ENCODE results near the gene CTNNBIP1.
"Not testable (repeated sequence)": the region's sequence is repeated elsewhere in the genome, so short reads cannot be mapped to it uniquely, and the experiment has no call there.

The CTNNBIP1 gene

DNA sequence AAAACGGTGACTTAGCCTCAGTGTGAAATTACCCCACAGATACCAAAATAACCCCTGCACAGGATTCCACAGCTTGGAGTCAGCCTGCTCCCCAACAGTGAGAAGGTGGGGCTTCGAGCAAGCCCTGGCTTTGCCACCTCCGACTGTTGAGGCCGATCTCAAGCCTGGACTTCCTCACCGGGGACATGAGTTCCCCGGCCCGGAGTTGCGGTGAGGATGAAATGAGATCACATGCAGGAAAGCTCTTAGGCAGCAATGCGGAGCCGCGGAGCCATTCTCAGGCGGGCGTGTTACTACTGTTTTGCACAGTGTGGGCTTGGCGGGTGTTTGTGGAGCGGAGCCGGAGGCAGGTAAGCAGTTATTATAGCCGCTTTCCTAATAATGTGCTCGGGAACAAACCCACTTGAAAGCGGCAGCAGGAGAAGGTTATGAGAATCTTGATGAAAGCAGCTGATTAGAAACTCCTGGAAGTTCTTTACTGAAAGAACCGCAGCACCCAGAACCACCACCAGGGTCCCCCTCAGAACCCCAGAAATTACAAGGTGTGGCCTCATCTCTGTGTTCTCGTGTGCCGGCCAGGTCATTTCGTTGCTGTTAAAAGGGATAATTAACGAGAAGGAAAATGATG, 82.4 kb downstream of the CTNNBIP1 start:
- peak; percentile 60 for DNase-seq (ENCODE audit: low spot score)

DNA sequence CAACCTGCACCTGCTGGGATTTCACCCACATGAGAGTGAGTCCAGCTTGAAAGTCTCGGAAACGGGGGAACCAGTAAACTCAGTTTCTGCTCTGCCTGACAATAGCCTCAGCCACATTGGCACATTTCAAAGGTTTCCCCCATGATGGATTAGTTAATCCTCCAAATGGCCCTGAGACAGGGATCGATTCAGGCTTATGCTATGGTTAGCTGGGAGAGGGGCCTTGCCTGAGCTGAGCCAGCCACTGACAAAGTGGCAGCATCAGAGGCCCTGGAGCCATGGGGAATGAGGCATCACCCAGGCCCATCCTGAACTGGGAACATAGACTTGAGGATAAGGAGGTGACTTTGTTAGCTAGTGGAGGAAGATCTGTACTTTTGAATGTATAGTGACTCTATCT, 83.5 kb downstream of the CTNNBIP1 start:
- no peak for DNase-seq (ENCODE audit: low spot score)

DNA sequence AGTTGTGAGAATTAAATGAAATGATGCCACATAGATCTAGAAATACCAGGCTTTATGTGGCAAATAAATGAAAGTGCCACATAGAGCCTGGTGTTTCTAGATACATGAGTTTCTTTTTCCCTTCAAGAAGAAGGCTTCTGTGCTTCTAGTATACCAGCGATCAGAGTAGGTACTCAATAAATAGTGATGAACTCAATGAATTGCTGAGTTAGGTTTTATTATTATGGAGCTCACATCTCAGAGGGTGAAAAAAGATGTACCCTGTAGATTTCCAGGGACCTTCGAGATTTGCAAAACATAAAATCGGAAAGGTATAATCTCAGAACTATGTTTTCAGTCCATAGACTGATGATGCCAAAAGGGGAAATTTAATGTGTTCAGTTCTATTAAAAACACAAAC, 84.0 kb downstream of the CTNNBIP1 start:
- DNase-seq (ENCODE audit: low spot score) = no peak

DNA sequence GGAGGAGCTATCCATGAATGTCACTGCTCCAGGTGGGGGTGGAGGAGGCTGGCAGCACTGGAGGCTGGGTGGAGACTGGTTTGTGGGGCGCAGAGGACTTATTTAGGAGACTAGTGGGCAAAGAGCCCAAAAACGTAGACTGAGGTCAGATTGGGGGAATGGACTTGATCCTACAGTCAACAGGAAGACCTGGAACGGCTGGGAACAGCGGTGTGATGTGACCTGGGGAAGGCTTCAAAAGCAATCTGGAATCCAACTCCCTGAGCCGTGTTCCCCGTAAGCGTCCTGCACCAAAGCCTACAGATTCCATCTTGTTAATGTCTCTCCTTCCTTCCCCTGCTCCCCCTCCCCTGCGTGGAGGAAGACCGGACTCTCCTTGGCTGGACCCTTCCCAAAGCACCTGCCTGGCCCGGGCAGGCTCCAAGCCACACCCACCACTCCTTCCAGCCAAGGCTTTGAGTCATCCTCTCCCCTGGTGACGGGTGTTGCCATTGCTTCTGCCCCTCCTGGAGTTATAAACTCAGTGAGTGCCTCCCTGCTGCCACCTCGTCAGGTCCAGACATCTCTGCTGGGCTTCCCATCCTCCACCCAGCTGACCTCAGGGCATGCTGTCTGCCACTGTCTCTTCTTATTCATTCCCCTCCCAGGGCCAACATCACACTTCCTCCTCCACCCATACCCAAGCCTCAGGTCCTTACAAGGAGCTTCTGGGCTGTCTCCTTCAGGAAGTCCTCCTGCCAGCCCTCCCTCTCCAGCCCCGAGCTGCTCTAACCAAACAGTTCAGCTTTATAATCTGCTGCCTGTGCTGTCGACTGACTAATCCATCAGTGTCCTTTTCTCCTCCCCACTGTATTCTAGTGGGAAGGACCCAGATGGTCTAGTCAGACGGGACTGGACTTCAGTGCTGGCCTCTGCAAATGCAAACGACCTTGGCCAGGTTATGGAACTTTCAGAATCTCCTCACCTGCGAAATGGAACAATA, 84.7 kb downstream of the CTNNBIP1 start:
- peak; percentile 100 for DNase-seq (ENCODE audit: low spot score)

DNA sequence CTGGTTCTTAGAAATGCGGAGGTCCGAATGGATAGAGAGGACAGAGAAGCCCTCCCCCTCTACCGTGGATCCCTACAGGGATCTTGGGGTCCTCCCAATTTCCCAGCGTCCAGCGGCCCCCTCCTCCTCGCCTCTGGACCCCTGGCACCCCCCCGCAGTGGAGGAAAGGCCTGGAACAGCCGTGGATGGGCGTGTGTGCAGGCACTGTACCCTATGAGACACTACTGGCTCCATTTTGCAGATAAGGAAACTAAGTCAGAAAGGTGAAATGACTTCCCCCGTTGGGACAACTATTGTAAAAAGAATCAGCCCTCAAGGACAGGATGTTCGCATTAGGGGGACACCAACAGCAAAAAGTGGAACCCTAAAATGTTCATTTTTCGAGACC, 85.4 kb downstream of the CTNNBIP1 start:
- no peak for DNase-seq (ENCODE audit: low spot score)

DNA sequence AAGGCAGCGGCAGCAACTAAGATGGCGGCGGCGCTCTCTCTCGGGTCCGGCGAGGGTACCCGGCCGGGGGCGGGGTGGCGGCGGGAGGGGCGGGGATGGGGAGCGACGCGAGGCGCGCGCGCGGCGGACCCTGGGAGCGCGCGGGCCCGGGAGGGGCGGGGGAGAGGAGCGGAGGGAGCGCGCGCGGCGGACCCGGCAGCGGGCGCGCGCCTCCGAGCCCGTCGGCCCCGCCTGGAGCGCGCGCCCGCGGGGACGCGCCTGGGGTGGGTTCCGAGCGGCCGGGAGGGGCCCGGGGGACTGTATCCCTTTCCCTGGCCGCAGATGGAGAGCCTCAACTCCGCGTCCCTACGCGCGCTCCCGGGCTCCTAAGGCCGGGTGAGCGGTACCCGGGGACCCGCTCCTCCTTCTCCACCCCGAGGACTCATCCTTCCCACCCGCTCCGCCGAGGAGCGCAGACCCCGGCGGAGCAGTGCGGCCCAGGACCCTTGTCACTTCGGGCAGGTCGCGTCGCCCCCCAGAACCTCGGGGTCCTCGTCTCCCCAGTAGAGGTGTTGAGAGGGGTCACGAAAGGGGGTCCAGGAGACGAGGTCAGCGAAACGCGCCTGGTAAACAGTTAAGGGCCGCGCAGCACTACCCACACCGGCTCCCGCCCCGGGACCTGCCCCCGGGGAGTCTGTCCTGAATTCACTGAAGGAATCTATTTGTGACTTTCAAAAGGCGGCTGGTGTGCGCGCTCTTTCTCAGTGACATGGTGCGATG, 85.9 kb downstream of the CTNNBIP1 start, which contains the start of gene CLSTN1:
Gene CLSTN1 (minus strand): TSS at position 23 of the 759 bp plus-strand sequence. CDS start 232 bp downstream, outside the sequence.
- peak; percentile 90 for DNase-seq (ENCODE audit: low spot score)

DNA sequence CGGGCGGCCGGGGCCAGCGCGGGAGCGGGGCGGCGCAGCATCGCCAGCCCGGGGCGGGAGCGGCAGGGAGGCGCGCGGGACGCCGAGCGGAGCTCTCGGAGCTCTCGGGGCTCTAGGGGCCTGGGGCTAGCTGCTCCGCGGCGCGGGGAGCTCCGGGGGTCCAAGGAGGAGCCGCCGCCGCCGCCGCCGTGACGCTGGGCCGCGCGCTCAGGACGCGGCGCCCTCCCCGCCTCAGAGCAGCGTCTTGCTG, 86.5 kb downstream of the CTNNBIP1 start:
- no peak for DNase-seq (ENCODE audit: low spot score)

DNA sequence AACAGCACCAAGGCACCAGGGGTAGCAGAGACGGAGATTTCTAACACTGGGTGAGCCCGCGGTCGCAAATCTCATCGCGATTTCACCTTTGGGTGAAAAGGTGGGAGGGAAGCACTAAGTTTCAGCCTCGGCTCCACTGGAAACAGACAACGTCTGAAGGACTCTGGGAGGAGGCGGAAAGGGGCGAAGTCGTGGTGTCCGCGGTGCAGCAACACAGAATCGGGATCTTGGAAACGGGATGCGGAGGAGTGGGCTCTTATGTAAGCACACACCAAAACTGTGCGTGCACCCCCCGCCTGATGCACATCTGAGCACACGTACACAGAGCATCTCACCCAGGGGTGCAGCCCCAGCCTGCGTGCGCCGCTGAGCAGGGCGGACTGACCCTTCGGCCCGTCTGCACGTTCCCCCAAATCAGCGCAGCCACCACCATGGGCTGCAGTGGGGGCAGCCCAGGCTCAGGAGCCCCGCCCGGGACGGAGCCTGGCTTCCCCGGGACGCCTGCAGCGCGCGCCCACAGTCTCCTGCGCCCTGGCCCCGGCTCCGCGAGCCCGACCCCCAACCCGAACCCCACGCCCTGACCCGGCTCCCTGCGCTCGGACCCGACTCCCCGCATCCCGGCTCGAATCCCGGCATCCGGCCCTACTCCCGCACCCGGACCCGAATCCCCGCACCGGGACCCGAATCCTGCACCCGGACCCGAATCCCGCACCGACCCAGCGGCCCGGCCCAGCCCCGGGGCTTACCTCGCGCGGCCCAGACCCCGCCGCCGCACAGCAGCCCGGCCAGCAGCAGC, 87.0 kb downstream of the CTNNBIP1 start:
- peak; percentile 44 for DNase-seq (ENCODE audit: low spot score)

DNA sequence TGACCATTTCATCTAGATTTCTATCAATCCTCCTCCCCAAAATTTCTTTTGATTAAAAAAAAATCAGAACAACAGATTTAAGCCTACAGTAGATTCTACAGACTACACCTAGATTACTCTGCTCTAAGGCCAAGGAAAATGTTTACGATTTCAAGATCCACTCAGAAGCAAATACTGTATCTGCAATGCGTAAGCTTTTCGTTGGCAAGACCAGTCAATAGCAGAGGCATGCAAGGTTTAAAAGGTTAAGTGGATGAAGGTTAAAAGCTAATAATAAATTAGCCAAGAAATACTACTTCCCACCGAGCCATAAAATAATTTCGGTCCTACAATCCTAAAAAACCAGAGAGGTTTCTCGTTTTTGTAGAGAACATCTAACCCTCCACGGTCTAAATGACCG, 87.6 kb downstream of the CTNNBIP1 start:
- DNase-seq (ENCODE audit: low spot score) = peak; percentile 10

DNA sequence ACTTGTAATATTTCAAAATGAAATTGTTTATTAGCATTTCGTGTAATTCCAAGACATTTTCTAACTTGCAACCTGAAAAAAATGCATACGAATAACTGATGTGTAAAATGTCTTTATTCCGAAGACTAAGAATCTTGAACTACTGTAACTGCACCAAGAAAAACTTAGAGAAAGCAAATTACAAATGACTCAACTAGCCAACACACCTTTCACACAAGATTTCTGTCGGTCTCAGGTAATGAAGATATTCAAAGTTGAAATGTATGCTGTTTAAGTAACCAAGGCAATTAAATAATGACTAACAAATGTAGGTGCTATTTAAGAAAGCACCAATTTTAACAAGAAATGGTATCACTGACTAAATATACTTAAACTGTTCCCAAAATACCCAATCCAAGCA, 88.4 kb downstream of the CTNNBIP1 start:
- no peak for DNase-seq (ENCODE audit: low spot score)

DNA sequence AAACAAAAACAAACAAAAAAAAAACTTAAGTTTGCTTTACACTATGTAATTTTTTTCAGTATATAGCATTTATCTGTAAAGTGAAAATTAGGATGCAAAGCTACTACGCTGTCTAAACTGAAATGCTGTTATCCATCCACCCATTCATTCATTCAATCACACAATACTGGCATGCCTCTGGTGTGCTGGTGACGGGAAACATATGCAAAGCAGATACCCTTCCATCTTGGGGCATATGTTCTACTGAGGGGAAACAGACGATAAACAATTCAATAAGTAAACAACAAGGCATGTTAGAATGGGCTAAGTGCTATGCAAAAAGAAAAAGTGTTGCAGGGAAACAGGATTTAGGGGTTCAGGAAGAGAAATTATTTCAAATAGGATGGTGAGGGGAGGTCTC, 89.5 kb downstream of the CTNNBIP1 start:
- no peak for DNase-seq (ENCODE audit: low spot score)

DNA sequence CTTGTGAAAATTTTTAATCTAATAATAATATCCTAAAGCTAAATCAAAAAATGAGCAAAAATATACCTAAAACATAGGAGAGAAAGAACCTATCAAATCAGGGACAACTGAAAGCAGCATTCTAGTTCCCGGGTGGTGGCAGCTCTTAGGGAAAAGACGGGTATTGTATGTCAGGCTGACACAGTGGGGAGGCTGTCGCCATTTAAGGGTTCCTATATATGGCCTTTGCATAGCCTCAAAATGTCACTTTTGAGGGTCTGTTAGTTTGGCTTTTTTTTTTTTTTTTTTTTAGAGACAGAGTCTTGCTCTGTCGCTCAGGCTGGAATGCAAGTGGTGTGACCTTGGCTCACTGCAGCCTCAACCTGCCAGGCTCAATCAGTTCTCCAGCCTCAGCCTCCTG, 92.3 kb downstream of the CTNNBIP1 start:
- DNase-seq (ENCODE audit: low spot score) = no peak

DNA sequence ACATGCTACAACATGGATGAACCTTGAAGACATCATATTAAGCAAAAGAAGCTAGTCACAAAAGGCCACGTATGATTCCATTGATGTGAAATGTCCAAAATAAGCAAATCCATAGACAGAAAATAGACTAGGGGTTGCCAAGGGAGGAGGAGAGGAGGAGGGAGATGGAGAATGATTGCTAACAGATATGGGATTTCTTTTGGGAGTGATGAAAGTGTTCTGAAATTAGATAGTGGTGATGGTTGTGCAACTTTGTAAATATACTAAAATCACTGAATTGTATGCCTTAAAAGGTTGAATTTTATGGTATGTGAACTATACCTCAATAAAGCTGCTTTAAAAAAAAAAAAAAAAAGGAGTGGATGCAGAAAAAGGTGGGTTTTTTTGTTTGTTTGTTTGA, 93.9 kb downstream of the CTNNBIP1 start:
- DNase-seq (ENCODE audit: low spot score) = no peak

DNA sequence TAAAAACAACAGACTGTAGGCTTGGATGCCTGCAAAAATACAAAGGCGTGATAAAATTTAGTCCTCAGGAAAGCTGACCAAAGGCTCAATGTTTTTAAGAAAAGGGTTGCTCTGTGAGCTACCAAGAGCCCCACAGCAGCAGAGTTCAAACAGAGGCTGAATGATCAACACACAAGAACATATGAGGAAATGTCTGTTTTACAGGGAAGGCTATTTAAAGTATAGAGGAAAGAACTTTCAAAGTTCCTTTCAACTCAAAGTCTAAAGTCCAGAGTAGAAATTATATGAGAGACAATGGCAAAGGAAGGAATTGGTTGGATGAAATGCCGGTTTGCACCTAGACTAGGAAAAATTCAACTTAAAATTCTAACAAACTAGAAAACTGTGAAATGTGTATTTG, 94.9 kb downstream of the CTNNBIP1 start:
- no peak for DNase-seq (ENCODE audit: low spot score)

DNA sequence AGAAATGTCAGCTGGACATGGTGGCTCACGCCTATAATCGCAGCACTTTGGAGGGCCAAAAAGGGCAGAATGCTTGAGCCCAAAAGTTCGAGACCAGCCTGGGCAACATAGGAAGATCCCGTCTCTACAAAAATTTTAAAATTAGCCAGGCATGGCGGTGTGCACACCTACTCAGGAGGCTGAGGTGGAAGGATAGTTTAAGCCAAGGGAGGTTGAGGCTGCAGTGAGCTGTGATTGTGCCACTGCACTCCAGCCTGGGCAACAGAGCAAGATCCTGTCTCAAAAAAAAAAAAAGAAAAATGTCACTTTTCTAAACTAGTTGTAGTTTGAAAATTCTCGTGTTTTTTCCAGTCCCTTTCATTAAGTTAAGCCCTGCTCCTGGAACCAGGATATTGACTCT, 95.5 kb downstream of the CTNNBIP1 start:
- DNase-seq (ENCODE audit: low spot score) = no peak

DNA sequence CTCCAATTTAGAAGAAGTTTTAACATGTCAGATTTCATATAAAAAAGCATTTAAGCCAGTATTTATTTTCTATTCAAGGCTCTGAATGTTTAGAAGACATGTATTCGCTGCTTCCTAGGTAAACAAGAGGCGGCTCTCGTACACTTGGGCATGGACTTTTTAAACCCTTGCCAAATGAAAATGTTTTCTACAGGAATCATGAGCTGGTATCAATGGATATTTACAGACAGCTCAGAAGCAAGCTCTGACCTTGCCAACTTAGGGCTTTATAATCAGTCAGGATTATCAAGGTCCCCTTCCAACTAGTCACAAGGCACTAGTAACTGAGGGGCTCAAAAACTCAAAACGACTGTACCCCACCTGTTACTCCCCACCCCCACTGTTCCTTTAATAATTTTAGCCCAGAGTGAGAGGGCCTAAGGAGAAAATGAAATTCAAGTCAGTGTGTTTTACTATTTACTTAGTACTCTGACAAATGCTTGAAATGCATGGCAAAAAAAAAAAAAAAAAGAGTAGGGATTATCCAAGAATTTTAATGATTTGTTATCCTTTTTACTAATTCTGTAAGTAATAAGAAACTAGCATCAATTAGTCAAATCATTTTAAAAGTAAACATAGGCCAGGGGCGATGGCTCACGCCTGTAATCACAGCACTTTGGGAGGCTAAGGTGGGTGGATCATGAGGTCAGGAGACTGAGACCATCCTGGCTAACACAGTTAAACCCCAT, 98.7 kb downstream of the CTNNBIP1 start:
- DNase-seq (ENCODE audit: low spot score) = no peak

DNA sequence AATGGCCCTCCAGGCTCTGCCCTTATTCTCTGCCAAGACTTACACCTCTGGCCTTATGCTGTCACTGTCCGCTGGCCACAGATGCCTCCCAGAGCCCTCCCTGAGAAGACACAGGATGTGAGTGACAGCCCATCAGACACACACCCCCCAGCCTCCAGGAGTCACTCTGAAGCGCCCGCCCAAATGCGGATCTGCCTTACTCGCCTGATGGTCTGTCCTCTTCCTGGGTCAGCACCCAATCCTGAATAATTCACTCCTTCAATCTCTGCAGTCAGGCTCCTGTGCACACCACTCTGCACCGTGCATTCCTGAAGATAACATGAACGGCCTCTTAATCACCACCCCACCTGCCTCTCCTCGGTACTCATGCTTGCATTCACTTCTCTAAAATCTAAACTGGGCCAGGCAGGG, 101.0 kb downstream of the CTNNBIP1 start:
- peak; percentile 97 for DNase-seq (ENCODE audit: low spot score)

DNA sequence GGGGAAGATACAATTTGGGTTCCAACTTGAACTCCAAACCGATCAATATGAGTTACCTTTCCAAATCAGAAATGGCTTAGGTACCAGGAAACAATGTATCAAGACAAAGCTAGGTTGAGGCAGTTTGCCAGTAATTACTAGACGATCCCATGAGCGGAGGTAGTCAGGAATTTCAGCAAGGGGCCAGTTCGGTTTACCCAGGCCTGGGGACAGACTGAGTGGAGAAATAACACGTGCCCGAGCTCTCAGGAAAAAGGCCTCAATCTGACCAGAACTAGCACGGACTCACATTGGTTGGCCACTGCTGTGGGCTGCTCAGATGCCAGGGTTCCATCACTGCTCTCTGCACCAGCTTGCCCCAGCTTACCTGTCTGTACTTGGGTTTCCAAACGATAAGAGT, 101.6 kb downstream of the CTNNBIP1 start:
- no peak for DNase-seq (ENCODE audit: low spot score)

DNA sequence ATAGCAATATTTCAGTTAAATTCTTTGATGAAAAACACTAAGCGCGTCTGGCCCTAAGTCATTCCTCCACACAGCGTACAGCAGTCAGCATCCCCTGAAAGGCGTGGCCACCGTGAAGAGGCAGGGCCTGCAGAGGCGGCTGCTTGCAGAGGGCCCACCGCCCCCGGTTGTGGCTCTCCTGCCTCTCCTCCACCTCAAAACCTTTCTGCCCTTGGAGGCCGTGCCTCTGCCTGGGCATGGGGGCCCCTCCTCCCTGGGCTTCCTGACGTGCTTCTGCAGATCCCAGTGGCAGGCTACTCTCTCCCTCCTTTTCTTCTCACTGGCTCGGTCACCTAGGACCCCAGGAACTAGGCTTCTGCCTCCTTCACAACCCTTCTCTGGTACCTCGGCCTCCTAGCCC, 102.5 kb downstream of the CTNNBIP1 start:
- no peak for DNase-seq (ENCODE audit: low spot score)

DNA sequence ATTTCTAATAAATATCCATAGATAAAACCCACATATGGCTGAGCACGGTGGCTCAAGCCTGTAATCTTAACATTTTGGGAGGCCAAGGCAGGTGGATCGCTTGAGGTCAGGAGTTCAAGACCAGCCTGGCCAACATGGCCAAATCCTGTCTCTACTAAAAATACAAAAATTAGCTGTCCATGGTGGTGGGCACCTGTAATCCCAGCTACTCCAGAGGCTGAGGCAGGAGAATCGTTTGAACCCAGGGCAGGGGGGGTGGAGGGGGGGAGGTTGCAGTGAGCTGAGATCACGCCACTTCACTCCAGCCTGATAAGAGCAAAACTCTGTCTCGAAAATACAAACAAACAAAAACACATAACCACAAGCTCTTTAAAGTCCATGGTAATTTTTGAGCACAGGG, 104.1 kb downstream of the CTNNBIP1 start:
- DNase-seq (ENCODE audit: low spot score) = not testable (repeated sequence)

DNA sequence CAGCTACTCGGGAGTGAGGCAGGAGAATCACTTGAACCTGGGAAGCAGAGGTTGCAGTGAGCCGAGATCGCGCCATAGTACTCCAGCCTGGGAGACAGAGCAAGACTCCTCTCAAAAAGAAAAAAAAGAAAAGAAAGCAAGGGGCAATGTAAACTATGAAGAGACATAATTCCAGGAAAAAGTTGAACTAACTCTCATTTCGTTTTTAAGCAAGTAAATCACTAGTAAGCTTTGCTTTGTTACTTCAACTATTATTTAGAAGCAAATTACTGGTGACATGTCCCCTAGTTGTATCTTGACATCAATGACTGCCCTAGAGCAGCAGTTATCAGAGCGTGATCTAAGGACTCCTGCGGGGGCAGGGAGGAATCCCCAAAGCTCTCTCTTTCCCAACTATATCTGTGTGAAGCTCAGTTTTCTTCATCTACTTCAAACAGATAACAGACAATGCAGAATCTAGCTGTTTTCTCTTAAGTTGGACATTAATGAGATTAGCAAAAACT, 105.0 kb downstream of the CTNNBIP1 start:
- DNase-seq (ENCODE audit: low spot score) = no peak
